ENCODE results near the gene WSB1.

GRCh38 chr17:27294689-27295630 is 1.0 kb downstream of the WSB1 start:
- no peak for TF ChIP-seq CTCF (IDR thresholded peaks at IDR 0.05)
- TF ChIP-seq EZH2 (IDR thresholded peaks at IDR 0.05; ENCODE audit: borderline replicate concordance, insufficient read depth, low read depth, low read length, poor library complexity, severe bottlenecking) = no peak

All from B cell (primary cell).